B cell (primary cell): ENCODE measurements around the gene NOSTRIN.

Experiments used
- CTCF ChIP-seq: fragments of 200-600 bp; IDR thresholded peaks from one replicate; pipeline ENCODE4 v1.8.0; 2022; ENCODE audit warnings: antibody characterized with exemption, mild to moderate bottlenecking
- EZH2 ChIP-seq: IDR thresholded peaks from 2 replicates; pipeline ENCODE4 v1.6.1; 2012; ENCODE audit warnings: borderline replicate concordance, low read depth, mild to moderate bottlenecking, moderate library complexity, low read length; ENCODE audit not compliant: insufficient read depth, poor library complexity, severe bottlenecking

DNA sequence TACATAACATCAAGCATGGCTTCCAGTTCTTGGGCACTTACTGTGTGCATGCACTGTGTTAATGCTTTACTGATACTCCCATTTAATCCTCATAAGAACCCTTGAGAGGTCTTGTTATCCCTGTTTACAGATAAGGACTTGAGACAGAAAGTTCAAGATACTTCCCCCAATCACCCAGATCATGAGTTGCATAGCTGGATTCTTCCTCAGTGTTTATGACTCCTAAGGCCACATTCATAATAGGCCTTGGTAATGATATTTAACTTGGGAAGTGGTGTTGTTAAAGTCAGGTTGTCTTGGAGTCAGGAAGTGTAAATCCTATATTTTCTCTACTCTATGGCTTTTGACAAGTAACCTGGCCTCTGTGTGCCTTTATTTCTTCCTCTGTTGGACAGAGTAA lies 22.7 kb downstream of the NOSTRIN start:
- TF ChIP-seq EZH2 = no peak
- TF ChIP-seq CTCF = no peak
